ENCODE results near the gene PAQR3. TPM values are rescaled to one million over a fixed set of nuclear protein-coding genes. Genes with fewer than 3 reads are reported as not detected.
"Not testable (repeated sequence)": the region's sequence is repeated elsewhere in the genome, so short reads cannot be mapped to it uniquely, and the experiment has no call there.

Gene PAQR3
- total RNA-seq, 1 donor from 2014 or later, result 17.2 TPM

- DNase-seq, result no peak
Observed at GRCh38 chr4:78926826-78927225, 12.4 kb downstream of the PAQR3 start.

GRCh38 chr4:78923464-78924312, 15.6 kb downstream of the PAQR3 start:
- DNase-seq, result no peak

GRCh38 chr4:78922207-78922606, 17.0 kb downstream of the PAQR3 start:
- no peak for DNase-seq

- no peak for DNase-seq
Observed at GRCh38 chr4:78910612-78911011, 28.6 kb downstream of the PAQR3 start.

GRCh38 chr4:78908974-78909373, 30.3 kb downstream of the PAQR3 start:
- DNase-seq, result not testable (repeated sequence)

GRCh38 chr4:78907638-78908037, 31.6 kb downstream of the PAQR3 start:
- no peak for DNase-seq

- no peak for DNase-seq
Observed at GRCh38 chr4:78904143-78904542, 35.1 kb downstream of the PAQR3 start.

GRCh38 chr4:78902298-78902697, 36.9 kb downstream of the PAQR3 start:
- DNase-seq, result no peak

- DNase-seq, result no peak
Observed at GRCh38 chr4:78901882-78902281, 37.4 kb downstream of the PAQR3 start.

GRCh38 chr4:78899302-78899701, 39.9 kb downstream of the PAQR3 start:
- DNase-seq, result no peak

GRCh38 chr4:78889955-78890354, 49.3 kb downstream of the PAQR3 start:
- no peak for DNase-seq

- DNase-seq, result no peak
Observed at GRCh38 chr4:78885598-78885997, 53.6 kb downstream of the PAQR3 start.

GRCh38 chr4:78880874-78881492, 58.3 kb downstream of the PAQR3 start:
- DNase-seq, result no peak

GRCh38 chr4:78878031-78878430, 61.2 kb downstream of the PAQR3 start:
- no peak for DNase-seq

- DNase-seq, result no peak
Observed at GRCh38 chr4:78876568-78877320, 62.5 kb downstream of the PAQR3 start.

GRCh38 chr4:78870056-78870455, 69.2 kb downstream of the PAQR3 start:
- no peak for DNase-seq

- DNase-seq, result not testable (repeated sequence)
Observed at GRCh38 chr4:78868712-78869111, 70.5 kb downstream of the PAQR3 start.

- no peak for DNase-seq
Observed at GRCh38 chr4:78865451-78865850, 73.8 kb downstream of the PAQR3 start.

- DNase-seq, result peak; percentile 66
Observed at GRCh38 chr4:78864405-78865024, 74.7 kb downstream of the PAQR3 start.

- no peak for DNase-seq
Observed at GRCh38 chr4:78863991-78864390, 75.2 kb downstream of the PAQR3 start.

GRCh38 chr4:78863254-78863869, 75.9 kb downstream of the PAQR3 start:
- DNase-seq, result no peak

GRCh38 chr4:78862314-78862737, 76.9 kb downstream of the PAQR3 start:
- DNase-seq, result no peak

All from skin of body (tissue), 2 donors.